Measurements from ENCODE around the gene CMTM4.
A peak's percentile ranks its signal among the peaks of the same experiment; 100 is the strongest.
"Not testable (repeated sequence)": the region's sequence is repeated elsewhere in the genome, so short reads cannot be mapped to it uniquely, and the experiment has no call there.

The CMTM4 gene

GRCh38 chr16:66668777-66669444 is 27.6 kb downstream of the CMTM4 start:
- H3K9ac ChIP-seq (ENCODE audit: low read depth, low read length), result no peak overlapping the region
- no peak overlapping the region for H3K4me3 ChIP-seq (ENCODE audit: low read length)
- no peaks in the 10 kb centered on the region for H3K27me3 ChIP-seq (ENCODE audit: control insufficient read depth, insufficient read depth, low read length)
- H3K9me3 ChIP-seq (replicated peaks; ENCODE audit: low read length), result no peaks in the 10 kb centered on the region
- no peaks in the 10 kb centered on the region for H3K36me3 ChIP-seq (ENCODE audit: insufficient read depth, low read length)
- no peaks in the 10 kb centered on the region for H3K4me1 ChIP-seq (ENCODE audit: control insufficient read depth, insufficient read depth, low read length)
- no peak overlapping the region for H3K4me2 ChIP-seq (ENCODE audit: low read length)

GRCh38 chr16:66667944-66668343 is 28.6 kb downstream of the CMTM4 start:
- no peaks in the 10 kb centered on the region for H3K36me3 ChIP-seq (ENCODE audit: insufficient read depth, low read length)
- H3K9ac ChIP-seq (ENCODE audit: low read depth, low read length), result no peak overlapping the region
- no peaks in the 10 kb centered on the region for H3K27me3 ChIP-seq (ENCODE audit: control insufficient read depth, insufficient read depth, low read length)

GRCh38 chr16:66662445-66663194 is 33.9 kb downstream of the CMTM4 start:
- Histone ChIP-seq H3K9ac (ENCODE audit: low read depth, low read length) (peak overlapping the region; percentile 39), H3K4me3 (ENCODE audit: low read length) (no peak overlapping the region), H3K36me3 (ENCODE audit: insufficient read depth, low read length) (no peaks in the 10 kb centered on the region), H3K9me3 (replicated peaks; ENCODE audit: low read length) (no peaks in the 10 kb centered on the region), H3K27me3 (ENCODE audit: control insufficient read depth, insufficient read depth, low read length) (no peaks in the 10 kb centered on the region), H3K4me2 (ENCODE audit: low read length) (peak overlapping the region; percentile 12), H3K4me1 (ENCODE audit: control insufficient read depth, insufficient read depth, low read length) (peaks cover 34% of the 10 kb centered on the region)

More at GRCh38 chr16:66667944-66668343, 28.6 kb downstream of the CMTM4 start:
- Histone ChIP-seq H3K9me3 (replicated peaks; ENCODE audit: low read length) (no peaks in the 10 kb centered on the region), H3K4me3 (ENCODE audit: low read length) (no peak overlapping the region), H3K4me1 (ENCODE audit: control insufficient read depth, insufficient read depth, low read length) (peaks cover 2% of the 10 kb centered on the region), H3K4me2 (ENCODE audit: low read length) (no peak overlapping the region)

- H3K9ac ChIP-seq (ENCODE audit: low read depth, low read length), result peak overlapping the region; percentile 60
- not testable (repeated sequence) for H3K4me3 ChIP-seq (ENCODE audit: low read length); H3K36me3 ChIP-seq (ENCODE audit: insufficient read depth, low read length)
Measured at GRCh38 chr16:66661671-66662346, 34.7 kb downstream of the CMTM4 start.

DNA sequence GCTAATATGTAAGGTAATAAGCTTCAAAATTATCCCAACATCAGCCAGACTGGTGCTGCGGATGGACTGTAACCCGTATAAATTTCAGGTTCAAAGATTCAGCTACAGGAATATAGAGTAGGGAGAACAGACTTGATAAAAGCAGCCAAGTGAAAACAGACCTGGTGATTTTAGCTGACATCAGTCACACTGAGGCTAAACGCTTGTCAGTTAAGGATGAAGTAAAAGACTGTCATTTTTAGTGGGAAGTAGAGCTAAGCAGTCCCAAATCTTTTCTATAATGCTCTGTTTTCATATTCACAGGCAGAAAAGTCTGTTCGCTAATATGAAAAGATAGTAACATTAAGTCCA is 35.4 kb downstream of the CMTM4 start:
- Histone ChIP-seq H3K4me3 (ENCODE audit: low read length) (no peak overlapping the region), H3K4me2 (ENCODE audit: low read length) (peak overlapping the region; percentile 70), H3K9ac (ENCODE audit: low read depth, low read length) (peak overlapping the region; percentile 60), H3K36me3 (ENCODE audit: insufficient read depth, low read length) (no peaks in the 10 kb centered on the region), H3K4me1 (ENCODE audit: control insufficient read depth, insufficient read depth, low read length) (peaks cover 44% of the 10 kb centered on the region), H3K27me3 (ENCODE audit: control insufficient read depth, insufficient read depth, low read length) (no peaks in the 10 kb centered on the region), H3K9me3 (replicated peaks; ENCODE audit: low read length) (no peaks in the 10 kb centered on the region)

More at GRCh38 chr16:66661671-66662346, 34.7 kb downstream of the CMTM4 start:
- H3K27me3 ChIP-seq (ENCODE audit: control insufficient read depth, insufficient read depth, low read length); H3K9me3 ChIP-seq (replicated peaks; ENCODE audit: low read length): not testable (repeated sequence)
- H3K4me1 ChIP-seq (ENCODE audit: control insufficient read depth, insufficient read depth, low read length), result peaks cover 38% of the 10 kb centered on the region
- peak overlapping the region; percentile 12 for H3K4me2 ChIP-seq (ENCODE audit: low read length)

GRCh38 chr16:66660422-66661209 is 35.9 kb downstream of the CMTM4 start:
- Histone ChIP-seq H3K4me2 (ENCODE audit: low read length) (peak overlapping the region; percentile 70), H3K36me3 (ENCODE audit: insufficient read depth, low read length) (no peaks in the 10 kb centered on the region), H3K9ac (ENCODE audit: low read depth, low read length) (peak overlapping the region; percentile 60), H3K9me3 (replicated peaks; ENCODE audit: low read length) (no peaks in the 10 kb centered on the region), H3K4me1 (ENCODE audit: control insufficient read depth, insufficient read depth, low read length) (peaks cover 49% of the 10 kb centered on the region), H3K27me3 (ENCODE audit: control insufficient read depth, insufficient read depth, low read length) (no peaks in the 10 kb centered on the region), H3K4me3 (ENCODE audit: low read length) (no peak overlapping the region)

DNA sequence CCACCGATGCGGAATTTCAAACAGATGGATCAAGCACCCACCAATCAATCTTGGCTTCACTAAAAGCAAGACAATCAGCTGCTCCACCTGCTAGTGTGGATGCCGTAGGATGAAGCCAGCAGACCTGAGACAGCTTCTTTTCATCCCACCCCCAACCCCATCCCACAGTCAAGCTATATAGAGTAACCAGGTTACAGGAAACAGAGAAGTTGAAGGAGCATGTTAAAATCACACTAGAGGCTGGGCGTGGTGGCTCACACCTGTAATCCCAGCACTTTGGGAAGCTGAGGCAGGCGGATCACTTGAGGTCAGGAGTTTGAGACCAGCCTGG is 37.7 kb downstream of the CMTM4 start:
- no peaks in the 10 kb centered on the region for H3K9me3 ChIP-seq (replicated peaks; ENCODE audit: low read length)
- H3K4me2 ChIP-seq (ENCODE audit: low read length), result no peak overlapping the region
- H3K27me3 ChIP-seq (ENCODE audit: control insufficient read depth, insufficient read depth, low read length), result no peaks in the 10 kb centered on the region
- no peak overlapping the region for H3K4me3 ChIP-seq (ENCODE audit: low read length)
- H3K9ac ChIP-seq (ENCODE audit: low read depth, low read length), result no peak overlapping the region
- H3K36me3 ChIP-seq (ENCODE audit: insufficient read depth, low read length), result no peaks in the 10 kb centered on the region
- peaks cover 49% of the 10 kb centered on the region for H3K4me1 ChIP-seq (ENCODE audit: control insufficient read depth, insufficient read depth, low read length)

- Histone ChIP-seq H3K9ac (ENCODE audit: low read depth, low read length) (no peak overlapping the region), H3K9me3 (replicated peaks; ENCODE audit: low read length) (no peaks in the 10 kb centered on the region), H3K4me1 (ENCODE audit: control insufficient read depth, insufficient read depth, low read length) (peaks cover 50% of the 10 kb centered on the region), H3K27me3 (ENCODE audit: control insufficient read depth, insufficient read depth, low read length) (no peaks in the 10 kb centered on the region), H3K36me3 (ENCODE audit: insufficient read depth, low read length) (no peaks in the 10 kb centered on the region), H3K4me3 (ENCODE audit: low read length) (no peak overlapping the region), H3K4me2 (ENCODE audit: low read length) (no peak overlapping the region)
Measured at GRCh38 chr16:66658143-66658859, 38.2 kb downstream of the CMTM4 start.

DNA sequence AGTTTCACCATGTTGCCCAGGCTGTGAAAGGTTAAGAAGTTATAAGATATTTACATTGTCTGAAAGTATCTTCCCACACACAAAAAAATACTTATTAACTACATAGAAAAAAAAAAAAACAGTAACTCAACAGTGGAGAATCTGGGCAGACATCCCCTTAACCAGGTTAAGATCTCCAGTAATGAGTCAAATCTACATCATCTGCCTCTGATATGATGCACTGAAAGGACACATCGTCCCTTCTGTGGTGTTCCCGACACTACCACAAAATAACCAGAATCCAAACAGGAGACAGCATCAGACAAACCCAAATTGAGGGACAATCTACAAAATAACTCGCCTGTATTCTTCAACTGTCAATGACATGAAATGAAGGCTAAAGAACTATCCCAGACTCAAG is 40.0 kb downstream of the CMTM4 start:
- Histone ChIP-seq H3K27me3 (ENCODE audit: control insufficient read depth, insufficient read depth, low read length) (no peaks in the 10 kb centered on the region), H3K4me3 (ENCODE audit: low read length) (no peak overlapping the region), H3K4me2 (ENCODE audit: low read length) (peak overlapping the region; percentile 63), H3K4me1 (ENCODE audit: control insufficient read depth, insufficient read depth, low read length) (peaks cover 45% of the 10 kb centered on the region), H3K9me3 (replicated peaks; ENCODE audit: low read length) (no peaks in the 10 kb centered on the region), H3K9ac (ENCODE audit: low read depth, low read length) (peak overlapping the region; percentile 13), H3K36me3 (ENCODE audit: insufficient read depth, low read length) (no peaks in the 10 kb centered on the region)

GRCh38 chr16:66653581-66654350 is 42.8 kb downstream of the CMTM4 start:
- no peak overlapping the region for H3K4me3 ChIP-seq (ENCODE audit: low read length)
- no peak overlapping the region for H3K4me2 ChIP-seq (ENCODE audit: low read length)
- peaks cover 32% of the 10 kb centered on the region for H3K4me1 ChIP-seq (ENCODE audit: control insufficient read depth, insufficient read depth, low read length)
- H3K36me3 ChIP-seq (ENCODE audit: insufficient read depth, low read length), result no peaks in the 10 kb centered on the region
- H3K27me3 ChIP-seq (ENCODE audit: control insufficient read depth, insufficient read depth, low read length), result no peaks in the 10 kb centered on the region
- no peaks in the 10 kb centered on the region for H3K9me3 ChIP-seq (replicated peaks; ENCODE audit: low read length)
- H3K9ac ChIP-seq (ENCODE audit: low read depth, low read length), result no peak overlapping the region
